Esophagus squamous epithelium (tissue), 5 donors: Measurements from ENCODE around the gene ZNF366. TPM values are rescaled to one million over a fixed set of nuclear protein-coding genes. Genes with fewer than 3 reads are reported as not detected.

Source experiments
- DNase-seq: peaks from one replicate; lab custom pipeline; 2025; lab: John Stamatoyannopoulos, UW
- H3K27ac ChIP-seq, 4 donors: fragments of 200-600 bp; sonication (generic); one replicate each; pipeline ENCODE4 v1.5.1; 2016 to 2019; ENCODE audit warnings: mild to moderate bottlenecking in 1 of 4
- H3K27me3 ChIP-seq, 4 donors: fragments of 200-600 bp; sonication (generic); 1 replicate in 3 of 4; 2 replicates in 1 of 4; pipeline versions ENCODE4 v1.5.1 to v1.6.0; 2017 to 2021; ENCODE audit warnings: antibody characterized with exemption in 1 of 4
- H3K36me3 ChIP-seq, 3 donors: fragments of 200-600 bp; sonication (generic); one replicate each; pipeline ENCODE4 v1.5.1; 2016 to 2019
- H3K4me1 ChIP-seq, 3 donors: fragments of 200-600 bp; sonication (generic); one replicate each; pipeline ENCODE4 v1.5.1; 2017 to 2019
- H3K4me3 ChIP-seq, 4 donors: fragments of 200-600 bp; sonication (generic); 1 replicate in 3 of 4; 2 replicates in 1 of 4; pipeline ENCODE4 v1.5.1; 2016 to 2019; ENCODE audit warnings: mild to moderate bottlenecking in 2 of 4, moderate library complexity in 1 of 4
- H3K9me3 ChIP-seq, 3 donors: fragments of 200-600 bp; sonication (generic); one replicate each; pipeline ENCODE4 v1.5.1; 2016 to 2019
- POLR2A ChIP-seq, 4 donors: fragments of 450-650 bp; IDR thresholded peaks; one replicate each; pipeline ENCODE4 v1.6.1; 2017; ENCODE audit warnings: antibody characterized with exemption in 4 of 4, mild to moderate bottlenecking in 4 of 4, moderate library complexity in 3 of 4
- WGBS, 2 donors: methylation state at CpG; one replicate each; pipeline ENCODE4 v1.1.5; 2018; 5-methylcytosine and 5-hydroxymethylcytosine counted together
- intact Hi-C: fragments of 100-400 bp; cut with DNase I; formaldehyde crosslinking; loops from one replicate; pipeline ENCODE4 v1.15.0; 2022
- total RNA-seq, 4 donors: library from RNA; depleted of rRNA; stranded (reverse); fragments of >200 nt; gene quantifications; one replicate each; pipeline ENCODE4 v1.1.0, GENCODE V29; 2016
- TF ChIP-seq, protein P1 (sequence below), 6 experiments: fragments of 450-650 bp in 4 of 6; fragments of 200-600 bp in 2 of 6; sonication (generic) in 2 of 6; IDR thresholded peaks; one replicate each; pipeline ENCODE4 v1.5.1; 2016 to 2019; ENCODE audit warnings: antibody characterized with exemption in 6 of 6, mild to moderate bottlenecking in 4 of 6, moderate library complexity in 4 of 6
- donor health status: DM: yes; HTN: yes; CAD: no.

The ZNF366 gene
- total RNA-seq, 4 donors from 2014 or later = 0.48 to 2.9 (median 1.4) TPM

DNA sequence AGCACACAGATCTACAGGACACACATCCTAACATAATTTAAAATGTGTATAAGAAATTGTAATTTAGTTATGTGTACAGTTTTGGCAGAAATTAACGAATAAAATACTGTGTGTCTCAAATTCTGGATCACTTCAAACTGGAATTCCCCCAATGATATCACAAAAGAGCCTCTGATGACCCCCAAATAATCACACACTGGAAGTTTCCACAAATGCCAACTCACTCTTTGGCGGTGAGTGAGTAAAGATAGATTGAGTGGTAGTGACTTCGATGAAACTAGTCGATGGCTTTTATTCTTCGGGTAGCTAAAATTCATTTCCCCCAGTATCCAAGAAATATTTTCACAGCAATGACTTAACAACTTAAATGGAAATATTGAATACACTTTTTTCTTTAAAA lies 2.2 kb downstream of the ZNF366 start:
- DNase-seq = no peak
- Histone ChIP-seq H3K4me1 (peaks cover 0 to 28% (median 10%) of the 10 kb centered on the region in 3 donors), H3K27ac (peak overlapping the region; percentile 4 to 72 (median 68)), H3K27me3 (no peaks in the 10 kb centered on the region), H3K4me3 (peak overlapping the region in 2 of 4 donors; percentile 15 to 47), H3K9me3 (no peaks in the 10 kb centered on the region), H3K36me3 (no peaks in the 10 kb centered on the region)
- intact Hi-C loops = no loop called here
- TF ChIP-seq, protein P1, sequence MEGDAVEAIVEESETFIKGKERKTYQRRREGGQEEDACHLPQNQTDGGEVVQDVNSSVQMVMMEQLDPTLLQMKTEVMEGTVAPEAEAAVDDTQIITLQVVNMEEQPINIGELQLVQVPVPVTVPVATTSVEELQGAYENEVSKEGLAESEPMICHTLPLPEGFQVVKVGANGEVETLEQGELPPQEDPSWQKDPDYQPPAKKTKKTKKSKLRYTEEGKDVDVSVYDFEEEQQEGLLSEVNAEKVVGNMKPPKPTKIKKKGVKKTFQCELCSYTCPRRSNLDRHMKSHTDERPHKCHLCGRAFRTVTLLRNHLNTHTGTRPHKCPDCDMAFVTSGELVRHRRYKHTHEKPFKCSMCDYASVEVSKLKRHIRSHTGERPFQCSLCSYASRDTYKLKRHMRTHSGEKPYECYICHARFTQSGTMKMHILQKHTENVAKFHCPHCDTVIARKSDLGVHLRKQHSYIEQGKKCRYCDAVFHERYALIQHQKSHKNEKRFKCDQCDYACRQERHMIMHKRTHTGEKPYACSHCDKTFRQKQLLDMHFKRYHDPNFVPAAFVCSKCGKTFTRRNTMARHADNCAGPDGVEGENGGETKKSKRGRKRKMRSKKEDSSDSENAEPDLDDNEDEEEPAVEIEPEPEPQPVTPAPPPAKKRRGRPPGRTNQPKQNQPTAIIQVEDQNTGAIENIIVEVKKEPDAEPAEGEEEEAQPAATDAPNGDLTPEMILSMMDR (IDR thresholded peaks at IDR 0.05) = no peak
- TF ChIP-seq POLR2A (IDR thresholded peaks at IDR 0.05) = no peak
- WGBS, 2 donors = 73 to 82% methylated on average over 5 of the region's 5 CpGs

DNA sequence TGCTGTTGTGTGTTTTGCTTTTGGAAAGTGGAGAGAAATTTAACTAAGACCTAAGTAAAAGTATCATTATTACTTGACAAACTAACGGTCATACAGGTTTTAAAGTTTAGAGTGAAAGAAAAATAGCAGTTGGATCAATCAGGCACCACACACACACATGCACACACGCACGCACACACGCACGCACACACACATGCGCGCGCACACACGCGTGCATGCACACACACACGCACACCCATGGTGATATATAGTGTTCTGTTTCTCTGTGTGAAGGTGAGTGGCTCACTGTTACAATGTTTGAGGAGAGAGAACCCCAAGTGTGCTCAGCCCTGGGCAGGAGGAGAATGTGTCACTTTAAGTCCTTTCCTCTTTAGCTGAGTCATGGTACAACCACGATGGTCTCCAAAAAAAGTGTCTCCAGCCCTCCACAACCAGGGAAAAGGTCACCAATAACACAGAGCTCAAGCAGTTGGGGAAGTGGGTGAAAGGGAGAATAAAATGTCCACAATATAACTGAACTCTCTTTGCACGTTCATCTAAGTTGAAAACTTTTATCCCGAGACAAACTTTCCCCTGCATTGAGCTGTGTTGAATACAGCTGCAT lies 3.2 kb downstream of the ZNF366 start:
- H3K4me1 ChIP-seq = peaks cover 0 to 18% (median 6%) of the 10 kb centered on the region in 3 donors
- intact Hi-C loops = no loop called here
- peak overlapping the region in 3 of 4 donors; percentile 63 to 72 (median 72) for H3K27ac ChIP-seq
- H3K27me3 ChIP-seq = no peaks in the 10 kb centered on the region
- DNase-seq = no peak
- no peaks in the 10 kb centered on the region for H3K9me3 ChIP-seq
- no peak for TF ChIP-seq POLR2A (IDR thresholded peaks at IDR 0.05)
- TF ChIP-seq, protein P1 (IDR thresholded peaks at IDR 0.05) = no peak
- H3K36me3 ChIP-seq = no peaks in the 10 kb centered on the region
- WGBS, 2 donors = 58 to 76% methylated on average over 14 of the region's 14 CpGs
- H3K4me3 ChIP-seq = peak overlapping the region in 3 of 4 donors; percentile 6 to 47 (median 9)

DNA sequence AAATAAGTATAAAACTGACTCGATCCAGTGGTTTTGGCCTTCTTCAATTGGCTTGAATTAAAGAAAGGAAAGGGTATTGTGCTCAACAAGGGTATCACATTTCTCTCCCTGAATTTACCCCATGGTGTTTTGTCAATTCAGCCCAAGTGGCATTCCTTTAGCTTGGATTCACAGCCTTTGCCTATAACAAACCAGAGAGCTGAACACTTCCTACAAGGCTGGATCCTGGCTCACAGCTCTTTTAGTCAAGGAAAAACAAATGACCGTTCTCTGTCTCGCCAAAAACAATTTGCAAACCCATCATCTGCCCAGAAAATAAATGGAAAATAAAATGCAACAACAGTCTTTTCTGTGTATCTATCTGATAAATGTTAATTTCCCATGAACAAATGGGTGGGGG lies 5.7 kb downstream of the ZNF366 start:
- Histone ChIP-seq H3K4me3 (no peak overlapping the region), H3K27ac (peak overlapping the region in 3 of 4 donors; percentile 7 to 46 (median 24)), H3K27me3 (no peaks in the 10 kb centered on the region), H3K9me3 (no peaks in the 10 kb centered on the region), H3K4me1 (no peaks in the 10 kb centered on the region), H3K36me3 (no peaks in the 10 kb centered on the region)
- TF ChIP-seq, protein P1 (IDR thresholded peaks at IDR 0.05) = no peak
- TF ChIP-seq POLR2A (IDR thresholded peaks at IDR 0.05) = no peak
- DNase-seq = no peak
- 68 to 69% methylated on average over 3 of the region's 3 CpGs for WGBS, 2 donors
- intact Hi-C loops = no loop called here

DNA sequence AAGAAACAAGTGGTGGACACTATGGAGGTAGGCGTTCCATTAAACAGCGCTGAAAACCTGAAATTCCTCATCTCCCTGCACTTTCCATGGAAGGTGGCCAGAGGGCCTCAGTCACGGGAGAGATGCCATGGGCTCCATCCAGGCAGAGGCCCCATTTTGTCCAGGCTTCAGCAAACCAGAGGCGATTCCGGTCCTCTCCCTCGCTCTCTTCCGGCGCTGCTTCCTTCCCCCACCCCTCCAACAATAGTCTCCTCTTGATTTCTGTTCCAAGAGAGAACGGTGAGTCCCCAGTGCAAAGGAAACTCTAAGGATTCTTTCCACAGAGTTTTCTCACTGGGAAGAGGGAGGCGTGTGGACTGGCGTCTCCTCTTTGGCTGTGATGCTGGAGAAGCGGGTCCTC lies 7.5 kb downstream of the ZNF366 start:
- TF ChIP-seq, protein P1 (IDR thresholded peaks at IDR 0.05) = no peak
- TF ChIP-seq POLR2A (IDR thresholded peaks at IDR 0.05) = no peak
- no peak overlapping the region for H3K4me3 ChIP-seq
- DNase-seq = no peak
- H3K9me3 ChIP-seq = no peaks in the 10 kb centered on the region
- 83 to 96% methylated on average over 7 to 11 of the region's 12 CpGs for WGBS, 2 donors
- H3K4me1 ChIP-seq = peaks cover 0 to 8% (median 0%) of the 10 kb centered on the region in 3 donors
- H3K36me3 ChIP-seq = no peaks in the 10 kb centered on the region
- H3K27ac ChIP-seq = peak overlapping the region in 3 of 4 donors; percentile 15 to 46 (median 34)
- no peaks in the 10 kb centered on the region for H3K27me3 ChIP-seq
- intact Hi-C loops = no loop called here

DNA sequence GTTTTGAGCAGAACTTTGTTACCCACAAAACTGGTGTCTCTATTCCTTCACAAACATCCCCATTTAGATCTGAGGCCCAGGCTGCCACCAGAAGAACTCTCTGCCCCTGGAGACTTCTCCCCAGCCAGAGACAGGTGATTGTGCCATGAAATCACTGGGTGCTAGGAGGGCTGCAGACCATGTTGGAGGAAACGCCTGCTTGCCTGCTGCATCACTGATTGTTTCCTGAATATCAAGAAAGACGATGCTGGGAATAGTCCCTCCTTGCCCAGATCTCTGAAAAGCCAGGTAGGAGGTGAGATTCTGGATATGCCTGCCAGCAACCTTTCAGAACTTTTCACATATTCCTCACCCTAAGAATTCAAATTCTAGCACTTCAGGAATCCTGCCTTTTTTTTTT lies 8.1 kb downstream of the ZNF366 start:
- H3K27me3 ChIP-seq = no peaks in the 10 kb centered on the region
- no peak overlapping the region for H3K4me3 ChIP-seq
- 32 to 64% methylated on average over 2 of the region's 2 CpGs for WGBS, 2 donors
- TF ChIP-seq, protein P1 (IDR thresholded peaks at IDR 0.05) = no peak
- TF ChIP-seq POLR2A (IDR thresholded peaks at IDR 0.05) = no peak
- H3K9me3 ChIP-seq = no peaks in the 10 kb centered on the region
- intact Hi-C loops = no loop called here
- no peaks in the 10 kb centered on the region for H3K36me3 ChIP-seq
- no peak overlapping the region for H3K27ac ChIP-seq
- peaks cover 0 to 15% (median 0%) of the 10 kb centered on the region in 3 donors for H3K4me1 ChIP-seq
- no peak for DNase-seq
